SK-N-MC (cell line): ENCODE data around the gene OR8A1.

Experiments
- DNase-seq: peaks from one replicate; pipeline ENCODE4 v3.0.0-alpha.2; 2011; ENCODE audit warnings: low read depth, low spot score
- H3K27ac ChIP-seq: fragments of 200-600 bp; sonication (generic); 2 replicates; pipeline ENCODE4 v1.5.1; 2016; ENCODE audit warnings: mixed run types
- H3K36me3 ChIP-seq: fragments of 200-600 bp; sonication (generic); 2 replicates; pipeline ENCODE4 v1.6.1; 2017; ENCODE audit warnings: antibody characterized with exemption, low read length, mixed read lengths; ENCODE audit not compliant: insufficient read depth
- H3K4me3 ChIP-seq: fragments of 200-600 bp; sonication (generic); 2 replicates; pipeline ENCODE4 v1.5.1; 2016
- H3K9ac ChIP-seq: fragments of 200-600 bp; sonication (generic); 2 replicates; pipeline ENCODE4 v1.8.0; 2017; ENCODE audit warnings: mixed run types, mixed read lengths; ENCODE audit not compliant: insufficient read length
- H3K9me3 ChIP-seq: fragments of 200-600 bp; sonication (generic); 2 replicates; pipeline ENCODE4 v1.6.1; 2017; ENCODE audit warnings: low read depth, mild to moderate bottlenecking, antibody characterized with exemption, low read length, moderate library complexity, mixed read lengths
- EZH2 ChIP-seq: fragments of 200-600 bp; sonication (generic); IDR thresholded peaks from one replicate; pipeline ENCODE4 v1.6.1; 2017; ENCODE audit warnings: antibody characterized with exemption
- FOXP2 ChIP-seq: optimal IDR thresholded peaks from 2 replicates; pipeline ENCODE3; 2011; ENCODE audit warnings: mild to moderate bottlenecking, moderate library complexity; ENCODE audit not compliant: insufficient read depth; ENCODE audit errors: extremely low read length, control extremely low read depth
- POLR2AphosphoS5 ChIP-seq: IDR thresholded peaks from 2 replicates; pipeline ENCODE4 v1.6.1; 2012; ENCODE audit warnings: mild to moderate bottlenecking, low read depth, low read length, borderline replicate concordance

OR8A1 gene

DNA sequence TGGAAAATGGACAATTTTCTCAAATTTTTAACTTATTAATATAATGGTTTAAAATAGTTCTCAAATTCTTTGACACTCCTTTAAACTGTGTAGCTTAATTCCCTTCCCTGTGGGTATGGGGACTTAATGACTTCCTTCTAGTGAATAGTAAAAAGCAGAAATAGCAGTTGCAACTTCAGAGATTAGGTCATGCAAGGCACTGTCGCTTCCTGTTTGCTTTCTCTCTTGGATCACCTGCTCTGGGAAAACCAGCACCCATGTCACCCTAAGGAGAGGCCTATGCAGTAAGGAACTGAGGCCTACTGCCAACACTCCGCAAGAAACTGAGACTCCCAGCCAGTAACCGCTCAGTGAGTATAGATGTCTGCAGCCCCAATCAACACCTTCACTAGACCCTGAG is 35.9 kb downstream of the OR8A1 start:
- no peak overlapping the region for H3K9ac ChIP-seq
- H3K4me3 ChIP-seq, result no peak overlapping the region
- TF ChIP-seq FOXP2 (no peak), POLR2AphosphoS5 (no peak), EZH2 (no peak)
- H3K27ac ChIP-seq, result no peak overlapping the region
- H3K36me3 ChIP-seq, result no peaks in the 10 kb centered on the region
- no peak for DNase-seq
- H3K9me3 ChIP-seq, result no peaks in the 10 kb centered on the region

- DNase-seq, result no peak
- TF ChIP-seq EZH2 (no peak), FOXP2 (no peak), POLR2AphosphoS5 (no peak)
- no peak overlapping the region for H3K27ac ChIP-seq
- no peaks in the 10 kb centered on the region for H3K36me3 ChIP-seq
- no peak overlapping the region for H3K4me3 ChIP-seq
- H3K9ac ChIP-seq, result no peak overlapping the region
- H3K9me3 ChIP-seq, result no peaks in the 10 kb centered on the region
These were observed 38.4 kb downstream of the OR8A1 start for GRCh38 chr11:124608147-124608546.

DNA sequence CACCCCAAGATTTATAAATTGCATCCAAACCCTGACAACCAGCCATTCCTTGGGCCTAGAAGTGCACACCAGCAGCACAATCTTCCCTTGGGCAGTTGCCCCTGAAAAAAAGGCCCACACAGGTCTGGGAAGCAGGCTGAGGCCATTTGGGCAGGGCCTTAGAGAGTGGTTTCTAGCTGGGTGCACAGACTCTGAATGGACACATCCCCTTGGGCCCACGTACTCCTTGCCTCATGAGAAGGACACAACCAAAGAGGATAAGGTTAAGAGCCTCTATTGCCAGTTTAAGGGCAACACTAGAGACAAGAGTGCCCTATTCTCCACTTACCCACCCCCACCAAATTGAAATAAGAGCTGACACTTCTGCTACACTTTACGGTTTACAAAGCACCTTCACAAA is 40.5 kb downstream of the OR8A1 start:
- Histone ChIP-seq H3K27ac (no peak overlapping the region), H3K36me3 (no peaks in the 10 kb centered on the region), H3K9me3 (no peaks in the 10 kb centered on the region), H3K9ac (no peak overlapping the region), H3K4me3 (no peak overlapping the region)
- DNase-seq, result no peak
- TF ChIP-seq POLR2AphosphoS5 (no peak), EZH2 (no peak), FOXP2 (no peak)

GRCh38 chr11:124611064-124611463 is 41.3 kb downstream of the OR8A1 start, which contains the start of gene PANX3:
Gene PANX3, plus strand, starts transcription at chr11:124611428. Its CDS starts 129 bp downstream, at chr11:124611557.
- H3K4me3 ChIP-seq, result no peak within 1 kb of the TSS
- no peak for DNase-seq

GRCh38 chr11:124612045-124612444 is 42.2 kb downstream of the OR8A1 start:
- H3K36me3 ChIP-seq, result no peaks in the 10 kb centered on the region
- no peaks in the 10 kb centered on the region for H3K9me3 ChIP-seq
- no peak overlapping the region for H3K27ac ChIP-seq
- H3K4me3 ChIP-seq, result no peak overlapping the region
- TF ChIP-seq FOXP2 (no peak), POLR2AphosphoS5 (no peak), EZH2 (no peak)
- H3K9ac ChIP-seq, result no peak overlapping the region
- DNase-seq, result peak; percentile 14

More at GRCh38 chr11:124611064-124611463, 41.3 kb downstream of the OR8A1 start, which contains the start of gene PANX3:
- H3K36me3 ChIP-seq, result no peaks in the 10 kb centered on the region
- no peak within 1 kb of the TSS for H3K9ac ChIP-seq
- H3K9me3 ChIP-seq, result no peaks in the 10 kb centered on the region
- TF ChIP-seq POLR2AphosphoS5 (no peak), EZH2 (no peak), FOXP2 (no peak)
- no peak within 1 kb of the TSS for H3K27ac ChIP-seq

- H3K4me3 ChIP-seq, result no peak overlapping the region
- no peak overlapping the region for H3K9ac ChIP-seq
- no peaks in the 10 kb centered on the region for H3K36me3 ChIP-seq
- DNase-seq, result no peak
- TF ChIP-seq FOXP2 (no peak), EZH2 (no peak), POLR2AphosphoS5 (no peak)
- H3K27ac ChIP-seq, result no peak overlapping the region
- H3K9me3 ChIP-seq, result no peaks in the 10 kb centered on the region
These were observed 42.9 kb downstream of the OR8A1 start for GRCh38 chr11:124612567-124613246.

GRCh38 chr11:124618863-124619262 is 49.1 kb downstream of the OR8A1 start:
- H3K36me3 ChIP-seq, result no peaks in the 10 kb centered on the region
- no peaks in the 10 kb centered on the region for H3K9me3 ChIP-seq
- no peak overlapping the region for H3K27ac ChIP-seq
- no peak overlapping the region for H3K4me3 ChIP-seq
- DNase-seq, result no peak
- no peak overlapping the region for H3K9ac ChIP-seq
- TF ChIP-seq EZH2 (no peak), FOXP2 (no peak), POLR2AphosphoS5 (no peak)
